Stimulated activated CD4-positive, alpha-beta T cell treated with anti-CD3 and anti-CD28 coated beads, Interleukin-1b, Interleukin-23, amount 100 ng/mL, for 24 hours (primary cell): Measurements from ENCODE around the gene MAGEC2.

ENCODE experiments used
- DNase-seq, 4 experiments: peaks; one replicate each; pipeline ENCODE4 v3.0.0-alpha.2; 2020; ENCODE audit warnings: low read depth in 4 of 4, low spot score in 1 of 4

The MAGEC2 gene

DNA sequence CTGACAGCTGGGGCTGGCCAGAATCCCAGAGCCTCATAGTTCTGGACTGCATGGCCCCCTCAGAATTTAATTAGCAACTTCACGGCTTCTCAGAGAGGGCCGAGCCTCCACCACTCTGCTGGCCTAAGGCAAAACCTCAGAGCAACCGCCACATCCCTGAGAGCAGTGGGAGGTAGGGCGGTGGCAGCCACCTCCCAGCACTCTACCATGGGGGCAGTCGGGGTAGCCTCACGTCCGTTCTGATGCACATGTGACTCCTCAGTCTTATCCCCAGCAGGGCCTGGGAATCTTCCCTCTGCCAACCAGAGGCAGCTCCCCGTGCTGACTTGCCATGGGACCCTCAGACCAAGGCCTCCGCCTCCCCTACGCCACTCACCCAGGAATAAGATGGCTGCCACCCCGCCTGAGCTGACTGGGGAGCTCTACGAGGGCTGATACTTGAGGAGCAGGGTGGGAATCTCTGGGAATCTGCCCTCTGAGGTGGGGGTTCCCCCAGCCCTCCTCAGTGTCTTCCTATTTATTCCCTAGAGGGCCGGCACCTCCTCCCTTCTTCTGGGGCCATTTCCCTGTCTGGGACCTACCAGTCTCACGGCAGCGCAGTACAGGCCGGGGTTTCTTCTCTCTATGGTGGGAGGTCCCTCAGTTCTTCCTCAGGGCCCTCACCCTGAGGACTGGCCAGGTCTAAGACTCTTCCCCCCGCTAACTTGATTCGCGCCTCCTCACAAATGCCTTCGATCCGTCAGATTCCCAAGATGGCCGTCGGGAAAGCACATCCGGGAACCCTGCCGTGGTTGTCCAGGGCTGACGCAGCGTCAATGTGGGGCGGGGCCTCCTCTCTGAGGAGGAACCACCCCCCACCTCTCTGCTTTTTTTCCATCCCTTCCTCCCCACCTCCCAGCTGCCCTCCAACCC is at the start of gene MAGEC2:
Gene MAGEC2, minus strand, starts transcription at position 769 of the 912 bp plus-strand sequence. CDS start 1,303 bp downstream, outside the sequence.
- no peak for DNase-seq

- DNase-seq, result no peak
Measured at GRCh38 chrX:142251680-142252079, 46.6 kb upstream of the MAGEC2 start.

GRCh38 chrX:142251202-142251601 is 46.1 kb upstream of the MAGEC2 start:
- no peak for DNase-seq

- no peak for DNase-seq
Measured at GRCh38 chrX:142250502-142250901, 45.4 kb upstream of the MAGEC2 start.

GRCh38 chrX:142249721-142250120 is 44.6 kb upstream of the MAGEC2 start:
- DNase-seq, result no peak

DNA sequence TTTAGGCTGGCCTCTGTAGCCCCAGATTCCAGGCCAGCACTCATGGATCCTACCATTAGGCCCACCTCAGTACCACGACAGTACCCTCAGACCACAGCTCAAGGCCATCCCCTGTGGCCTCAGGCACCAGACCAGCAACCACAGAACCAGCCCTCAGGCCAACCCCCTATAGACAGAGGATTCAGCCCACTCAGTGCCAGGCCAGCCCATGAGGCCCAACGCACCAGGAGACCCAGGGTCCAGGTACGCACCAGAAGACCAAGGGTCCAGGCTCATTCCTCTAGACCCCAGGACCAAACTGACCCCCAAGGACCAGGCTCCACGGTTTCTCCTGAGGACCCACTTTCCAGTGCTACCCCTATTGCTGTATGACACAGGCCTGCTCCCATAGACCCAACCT is 39.5 kb upstream of the MAGEC2 start:
- DNase-seq, result no peak

- no peak for DNase-seq
Measured at GRCh38 chrX:142238536-142238935, 33.4 kb upstream of the MAGEC2 start.

- DNase-seq, result no peak
Measured at GRCh38 chrX:142233400-142233799, 28.3 kb upstream of the MAGEC2 start.

DNA sequence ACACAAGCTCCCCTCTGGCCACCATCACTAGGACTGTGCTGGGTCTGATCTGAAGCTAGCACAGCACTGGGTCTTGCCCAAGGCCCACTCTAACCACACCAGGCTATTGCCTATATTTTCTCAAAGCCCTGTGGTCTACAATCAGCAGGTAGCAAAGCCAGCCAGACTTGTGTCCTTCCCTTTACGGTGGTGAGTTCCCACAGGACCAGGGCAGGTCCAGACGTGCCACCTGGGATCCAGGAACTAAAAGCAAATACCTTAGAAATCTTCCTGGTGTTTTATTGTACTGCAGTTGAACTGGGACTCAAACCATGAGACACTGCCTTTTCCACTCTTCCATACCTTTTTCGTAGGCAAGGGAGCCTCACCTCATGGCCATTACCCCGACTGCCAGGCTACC is 9.0 kb upstream of the MAGEC2 start:
- no peak for DNase-seq

GRCh38 chrX:142201113-142201512 is 4.0 kb downstream of the MAGEC2 start:
- DNase-seq, result no peak

DNA sequence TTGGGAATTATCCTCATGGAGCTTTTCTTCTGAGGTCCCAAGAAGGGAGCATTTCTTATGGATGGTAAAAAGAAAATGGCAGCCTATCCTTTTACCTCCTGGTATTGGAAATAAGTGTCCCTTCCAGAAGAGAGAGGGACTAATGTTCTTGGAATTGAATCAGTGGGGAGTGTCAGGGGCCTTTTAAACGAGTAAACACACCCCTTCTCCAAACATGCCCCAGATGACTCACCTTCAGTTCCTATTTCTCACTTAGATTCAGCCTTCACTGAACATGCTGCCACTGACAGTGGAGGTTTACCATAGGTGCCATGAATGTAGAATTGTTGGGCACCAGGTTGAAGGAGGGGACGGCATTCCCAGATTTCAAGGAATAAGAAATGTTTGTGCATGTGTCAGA is 19.0 kb downstream of the MAGEC2 start:
- no peak for DNase-seq

GRCh38 chrX:142184756-142185602 is 20.1 kb downstream of the MAGEC2 start:
- DNase-seq, result no peak

DNA sequence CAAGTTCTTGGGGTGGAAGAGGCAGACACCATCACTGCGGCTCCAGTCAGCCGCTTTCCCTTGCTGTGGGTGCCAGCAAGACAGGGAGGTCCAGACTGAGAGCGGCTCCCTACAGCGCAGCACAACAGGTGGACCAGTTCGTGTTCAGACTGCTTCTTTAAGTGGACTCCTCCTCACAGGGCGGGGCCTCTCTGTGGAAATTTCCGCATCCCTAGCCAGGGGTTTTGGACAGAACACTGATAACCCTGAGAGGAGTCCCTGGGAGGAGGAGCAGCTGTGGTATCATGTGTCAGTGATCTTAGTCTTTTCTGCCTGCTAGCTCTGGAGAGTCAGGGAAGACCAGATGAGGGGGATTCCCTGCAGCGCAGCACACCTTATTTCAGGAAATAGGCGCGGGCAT is 48.5 kb downstream of the MAGEC2 start:
- no peak for DNase-seq
